CD4-positive, CD25-positive, alpha-beta regulatory T cell (primary cell): Measurements from ENCODE around the gene SLAMF1. TPM values are rescaled to one million over a fixed set of nuclear protein-coding genes. Genes with fewer than 3 reads are reported as not detected.

Experiments
- ATAC-seq, 2 donors: fragments of 150-1000 bp; cut with Tn5 transposase; one replicate each; pipeline ENCODE4 v1.10.0; 2021; ENCODE audit warnings: low read depth in 2 of 2, moderate number of reproducible peaks in 2 of 2, moderate library complexity in 1 of 2
- DNase-seq, 3 donors: peaks; one replicate each; pipeline versions ENCODE4 v3.0.0 to v3.0.0-alpha.2; 2012 to 2022; ENCODE audit warnings: mixed read lengths in 1 of 3
- H3K27ac ChIP-seq: one replicate; pipeline ENCODE4 v1.7.0; 2013; ENCODE audit warnings: mild to moderate bottlenecking, low read length; ENCODE audit not compliant: insufficient read depth, poor library complexity, severe bottlenecking
- H3K27me3 ChIP-seq: one replicate; pipeline ENCODE4 v1.7.0; 2013; ENCODE audit warnings: low read length; ENCODE audit not compliant: control insufficient read depth, insufficient read depth
- H3K36me3 ChIP-seq: one replicate; pipeline ENCODE4 v1.7.0; 2013; ENCODE audit warnings: mild to moderate bottlenecking, low read length, moderate library complexity; ENCODE audit not compliant: control insufficient read depth, insufficient read depth
- H3K4me1 ChIP-seq: 2 replicates; pipeline ENCODE4 v1.7.0; 2013; ENCODE audit warnings: mild to moderate bottlenecking, low read length; ENCODE audit not compliant: insufficient read depth, control insufficient read depth, poor library complexity, severe bottlenecking
- H3K4me3 ChIP-seq: one replicate; pipeline ENCODE4 v1.7.0; 2013; ENCODE audit warnings: low read depth, mild to moderate bottlenecking, low read length, moderate library complexity
- H3K9me3 ChIP-seq, 2 experiments: 1 replicate in 1 of 2; 2 replicates in 1 of 2; pipeline ENCODE4 v1.7.0; 2013; ENCODE audit warnings: low read length in 2 of 2, mild to moderate bottlenecking in 1 of 2, moderate library complexity in 1 of 2; ENCODE audit not compliant: control insufficient read depth in 2 of 2
- H3K27ac Mint-ChIP-seq, 3 donors: one replicate each; pipeline ENCODE4 v1.8.0; 2020 to 2022; ENCODE audit warnings: mild to moderate bottlenecking in 3 of 3, mixed read lengths in 3 of 3, moderate library complexity in 2 of 3
- H3K27me3 Mint-ChIP-seq: one replicate; pipeline ENCODE4 v1.8.0; 2022; ENCODE audit warnings: mild to moderate bottlenecking, mixed read lengths
- H3K36me3 Mint-ChIP-seq: one replicate; pipeline ENCODE4 v1.8.0; 2020; ENCODE audit warnings: mixed read lengths
- H3K4me1 Mint-ChIP-seq, 4 donors: one replicate each; pipeline ENCODE4 v1.8.0; 2020 to 2022; ENCODE audit warnings: mixed read lengths in 4 of 4, mild to moderate bottlenecking in 1 of 4
- H3K4me3 Mint-ChIP-seq, 4 donors: one replicate each; pipeline ENCODE4 v1.8.0; 2020 to 2022; ENCODE audit warnings: mild to moderate bottlenecking in 4 of 4, mixed read lengths in 4 of 4, moderate library complexity in 3 of 4
- H3K9me3 Mint-ChIP-seq, 7 donors: one replicate each; pipeline ENCODE4 v1.8.0; 2020 to 2022; ENCODE audit warnings: mixed read lengths in 7 of 7, mild to moderate bottlenecking in 3 of 7, moderate library complexity in 2 of 7
- polyA plus RNA-seq, 4 donors: library from polyadenylated mRNA; unstranded; fragments of 300-500 nt; fragmentation: Illumina TruSeq; gene quantifications; one replicate each; pipeline ENCODE4 v1.2.3, GENCODE V29; 2021
- total RNA-seq: library from RNA; stranded (reverse); gene quantifications from one replicate; pipeline ENCODE4 v1.2.3, GENCODE V29; 2022

SLAMF1 gene
- total and polyA plus RNA-seq, 5 donors from 2014 or later: 33.5 to 70.3 (median 44.2) TPM

GRCh38 chr1:160580221-160580812, 66.5 kb downstream of the SLAMF1 start:
- H3K9me3 ChIP-seq: no peaks in the 10 kb centered on the region
- peak overlapping the region; percentile 74 to 92 (median 91) for H3K27ac Mint-ChIP-seq
- peaks cover 0 to 10% (median 0%) of the 10 kb centered on the region in 7 donors for H3K9me3 Mint-ChIP-seq
- no peak for DNase-seq
- H3K4me1 Mint-ChIP-seq: peaks cover 32 to 68% (median 54%) of the 10 kb centered on the region in 4 donors
- no peak for ATAC-seq
- H3K4me3 ChIP-seq: peak overlapping the region; percentile 64
- H3K27me3 Mint-ChIP-seq: no peaks in the 10 kb centered on the region
- peaks cover 31% of the 10 kb centered on the region for H3K4me1 ChIP-seq
- peak overlapping the region; percentile 5 to 74 (median 26) for H3K4me3 Mint-ChIP-seq
- no peaks in the 10 kb centered on the region for H3K27me3 ChIP-seq
- H3K27ac ChIP-seq: peak overlapping the region; percentile 75
- peaks cover 4% of the 10 kb centered on the region for H3K36me3 Mint-ChIP-seq
- no peaks in the 10 kb centered on the region for H3K36me3 ChIP-seq

GRCh38 chr1:160579216-160579701, 67.6 kb downstream of the SLAMF1 start, which contains the start of gene CD84:
Gene CD84, minus strand, starts transcription at chr1:160579496. Its CDS starts 59 bp downstream, at chr1:160579437.
- no peaks in the 10 kb centered on the region for H3K27me3 ChIP-seq
- H3K36me3 ChIP-seq: no peaks in the 10 kb centered on the region
- H3K36me3 Mint-ChIP-seq: peaks cover 7% of the 10 kb centered on the region
- H3K9me3 ChIP-seq: no peaks in the 10 kb centered on the region
- peaks cover 40% of the 10 kb centered on the region for H3K4me1 ChIP-seq
- DNase-seq: peak in 1 of 3 donors; percentile 56
- H3K27me3 Mint-ChIP-seq: no peaks in the 10 kb centered on the region
- peak; percentile 41 to 45 for ATAC-seq
- peaks cover 0 to 10% (median 0%) of the 10 kb centered on the region in 7 donors for H3K9me3 Mint-ChIP-seq
- H3K4me1 Mint-ChIP-seq: peaks cover 40 to 76% (median 60%) of the 10 kb centered on the region in 4 donors
- H3K27ac ChIP-seq: peak within 1 kb of the TSS; percentile 75
- peak within 1 kb of the TSS; percentile 93 to 94 (median 94) for H3K4me3 Mint-ChIP-seq
- peak within 1 kb of the TSS; percentile 92 to 99 (median 95) for H3K27ac Mint-ChIP-seq
- H3K4me3 ChIP-seq: peak within 1 kb of the TSS; percentile 96

GRCh38 chr1:160578525-160579191, 68.2 kb downstream of the SLAMF1 start:
- no peaks in the 10 kb centered on the region for H3K27me3 Mint-ChIP-seq
- peak; percentile 18 to 26 for ATAC-seq
- DNase-seq: no peak
- Histone ChIP-seq H3K36me3 (no peaks in the 10 kb centered on the region), H3K4me3 (peak overlapping the region; percentile 96), H3K9me3 (no peaks in the 10 kb centered on the region), H3K4me1 (peaks cover 46% of the 10 kb centered on the region), H3K27ac (peak overlapping the region; percentile 75), H3K27me3 (no peaks in the 10 kb centered on the region)
- peaks cover 0 to 5% (median 0%) of the 10 kb centered on the region in 7 donors for H3K9me3 Mint-ChIP-seq
- peaks cover 8% of the 10 kb centered on the region for H3K36me3 Mint-ChIP-seq
- H3K27ac Mint-ChIP-seq: peak overlapping the region; percentile 92 to 99 (median 95)
- peaks cover 42 to 78% (median 59%) of the 10 kb centered on the region in 4 donors for H3K4me1 Mint-ChIP-seq
- H3K4me3 Mint-ChIP-seq: peak overlapping the region; percentile 93 to 94 (median 94)

GRCh38 chr1:160578175-160578524, 68.7 kb downstream of the SLAMF1 start:
- peak overlapping the region; percentile 92 to 99 (median 95) for H3K27ac Mint-ChIP-seq
- Histone ChIP-seq H3K4me3 (peak overlapping the region; percentile 96), H3K4me1 (peaks cover 50% of the 10 kb centered on the region), H3K36me3 (no peaks in the 10 kb centered on the region), H3K9me3 (no peaks in the 10 kb centered on the region), H3K27me3 (no peaks in the 10 kb centered on the region), H3K27ac (peak overlapping the region; percentile 75)
- peak overlapping the region; percentile 93 to 94 (median 94) for H3K4me3 Mint-ChIP-seq
- no peaks in the 10 kb centered on the region for H3K27me3 Mint-ChIP-seq
- peaks cover 12% of the 10 kb centered on the region for H3K36me3 Mint-ChIP-seq
- peak in 1 of 3 donors; percentile 28 for DNase-seq
- ATAC-seq: no peak
- H3K4me1 Mint-ChIP-seq: peaks cover 46 to 84% (median 63%) of the 10 kb centered on the region in 4 donors
- peaks cover 0 to under 1% (median 0%) of the 10 kb centered on the region in 7 donors for H3K9me3 Mint-ChIP-seq

GRCh38 chr1:160577671-160578070, 69.2 kb downstream of the SLAMF1 start:
- ATAC-seq (peak in 1 of 2 donors; percentile 7), DNase-seq (peak in 2 of 3 donors; percentile 33 to 55)
- no peaks in the 10 kb centered on the region for H3K36me3 ChIP-seq
- no peaks in the 10 kb centered on the region for H3K9me3 ChIP-seq
- peaks cover 12% of the 10 kb centered on the region for H3K36me3 Mint-ChIP-seq
- peaks cover 55% of the 10 kb centered on the region for H3K4me1 ChIP-seq
- peaks cover 46 to 88% (median 63%) of the 10 kb centered on the region in 4 donors for H3K4me1 Mint-ChIP-seq
- H3K27ac Mint-ChIP-seq: peak overlapping the region; percentile 89 to 99 (median 92)
- no peaks in the 10 kb centered on the region for H3K9me3 Mint-ChIP-seq
- H3K27me3 ChIP-seq: no peaks in the 10 kb centered on the region
- H3K4me3 ChIP-seq: peak overlapping the region; percentile 96
- H3K4me3 Mint-ChIP-seq: peak overlapping the region; percentile 87 to 94 (median 93)
- H3K27me3 Mint-ChIP-seq: no peaks in the 10 kb centered on the region
- peak overlapping the region; percentile 75 for H3K27ac ChIP-seq

- DNase-seq: no peak
- Histone ChIP-seq H3K27ac (peak overlapping the region; percentile 75), H3K4me3 (peak overlapping the region; percentile 96), H3K9me3 (no peaks in the 10 kb centered on the region), H3K36me3 (no peaks in the 10 kb centered on the region), H3K4me1 (peaks cover 62% of the 10 kb centered on the region), H3K27me3 (no peaks in the 10 kb centered on the region)
- ATAC-seq: no peak
- H3K27me3 Mint-ChIP-seq: no peaks in the 10 kb centered on the region
- peaks cover 51 to 94% (median 68%) of the 10 kb centered on the region in 4 donors for H3K4me1 Mint-ChIP-seq
- H3K36me3 Mint-ChIP-seq: peaks cover 16% of the 10 kb centered on the region
- peak overlapping the region; percentile 89 to 99 (median 92) for H3K27ac Mint-ChIP-seq
- H3K4me3 Mint-ChIP-seq: peak overlapping the region; percentile 87 to 94 (median 93)
- no peaks in the 10 kb centered on the region for H3K9me3 Mint-ChIP-seq
Observed at GRCh38 chr1:160576884-160577283, 70.0 kb downstream of the SLAMF1 start.

- peak overlapping the region; percentile 75 for H3K27ac ChIP-seq
- H3K4me1 Mint-ChIP-seq: peaks cover 54 to 95% (median 70%) of the 10 kb centered on the region in 4 donors
- peak; percentile 52 to 59 for ATAC-seq
- H3K9me3 ChIP-seq: no peaks in the 10 kb centered on the region
- peak in 1 of 3 donors; percentile 52 for DNase-seq
- H3K4me1 ChIP-seq: peaks cover 66% of the 10 kb centered on the region
- peak overlapping the region; percentile 74 to 92 (median 89) for H3K27ac Mint-ChIP-seq
- no peaks in the 10 kb centered on the region for H3K27me3 Mint-ChIP-seq
- peaks cover under 1% of the 10 kb centered on the region for H3K36me3 ChIP-seq
- H3K4me3 ChIP-seq: peak overlapping the region; percentile 96
- H3K9me3 Mint-ChIP-seq: no peaks in the 10 kb centered on the region
- H3K36me3 Mint-ChIP-seq: peaks cover 21% of the 10 kb centered on the region
- no peaks in the 10 kb centered on the region for H3K27me3 ChIP-seq
- peak overlapping the region; percentile 87 to 94 (median 93) for H3K4me3 Mint-ChIP-seq
Observed at GRCh38 chr1:160576390-160576789, 70.5 kb downstream of the SLAMF1 start.
